Ascending aorta (tissue), 2 donors: ENCODE measurements around the gene RNF217. TPM values are rescaled to one million over a fixed set of nuclear protein-coding genes. Genes with fewer than 3 reads are reported as not detected.
"Not testable (repeated sequence)": the region's sequence is repeated elsewhere in the genome, so short reads cannot be mapped to it uniquely, and the experiment has no call there.

Experiments used
- DNase-seq, 2 donors: peaks; one replicate each; pipeline ENCODE4 v3.0.0-alpha.2; 2019; ENCODE audit warnings: low spot score in 2 of 2
- H3K27ac ChIP-seq, 2 donors: fragments of 200-600 bp; sonication (generic); one replicate each; pipeline ENCODE4 v1.5.1; 2016 to 2017; ENCODE audit warnings: mild to moderate bottlenecking in 1 of 2
- H3K27me3 ChIP-seq: fragments of 200-600 bp; sonication (generic); one replicate; pipeline ENCODE4 v1.5.1; 2017
- H3K36me3 ChIP-seq, 2 donors: fragments of 200-600 bp; sonication (generic); one replicate each; pipeline ENCODE4 v1.5.1; 2016
- H3K4me1 ChIP-seq, 2 donors: fragments of 200-600 bp; sonication (generic); one replicate each; pipeline ENCODE4 v1.5.1; 2016 to 2017; ENCODE audit warnings: mild to moderate bottlenecking in 1 of 2
- H3K4me3 ChIP-seq, 2 donors: fragments of 200-600 bp; sonication (generic); one replicate each; pipeline ENCODE4 v1.5.1; 2016 to 2017; ENCODE audit warnings: mild to moderate bottlenecking in 1 of 2
- H3K9me3 ChIP-seq, 2 donors: fragments of 200-600 bp; sonication (generic); one replicate each; pipeline ENCODE4 v1.5.1; 2016
- intact Hi-C: fragments of 100-400 bp; cut with DNase I; formaldehyde crosslinking; loops from one replicate; pipeline ENCODE4 v1.15.1; 2023
- total RNA-seq: library from RNA; depleted of rRNA; stranded (reverse); fragments of >200 nt; gene quantifications from one replicate; pipeline ENCODE4 v1.1.0, GENCODE V29; 2016
- TF ChIP-seq, protein P1 (sequence below), 3 experiments: fragments of 200-600 bp in 2 of 3; fragments of 450-650 bp in 1 of 3; sonication (generic) in 2 of 3; IDR thresholded peaks; one replicate each; pipeline ENCODE4 v1.5.1; 2016 to 2019; ENCODE audit warnings: antibody characterized with exemption in 3 of 3, mild to moderate bottlenecking in 1 of 3, moderate library complexity in 1 of 3

Gene RNF217
- total RNA-seq, 1 donor from 2014 or later, result 7.3 TPM

DNA sequence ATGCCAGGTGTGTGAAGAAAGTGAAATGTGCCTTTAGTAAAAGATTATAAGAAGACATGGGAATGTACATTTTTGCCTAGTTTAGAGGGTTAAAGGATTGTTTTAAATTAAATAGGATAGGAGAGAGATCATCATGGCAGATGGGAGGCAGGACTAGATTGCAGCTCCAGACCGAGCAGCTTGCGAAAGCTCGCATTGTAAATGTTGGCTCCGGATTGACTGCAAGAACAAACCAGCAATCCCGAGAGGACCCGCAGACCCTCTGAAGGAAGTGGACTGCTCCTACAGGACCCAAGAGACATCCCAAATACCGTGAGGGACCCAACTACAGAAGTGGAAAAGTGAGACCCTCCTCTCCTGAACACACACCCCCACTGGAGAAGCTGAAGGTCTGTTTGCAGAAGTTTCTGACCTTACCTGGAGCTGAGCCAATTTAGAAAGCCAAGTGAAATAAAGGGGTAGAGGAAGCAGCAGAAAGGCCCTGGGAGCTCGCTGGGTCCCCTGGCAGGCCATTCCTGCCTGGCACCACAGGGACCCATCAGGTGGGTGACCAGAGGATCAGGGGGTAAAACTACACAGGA lies 161.3 kb downstream of the RNF217 start:
- no peaks in the 10 kb centered on the region for H3K36me3 ChIP-seq
- no peaks in the 10 kb centered on the region for H3K4me1 ChIP-seq
- no peaks in the 10 kb centered on the region for H3K27me3 ChIP-seq
- intact Hi-C loops, result no loop called here
- H3K9me3 ChIP-seq, result no peaks in the 10 kb centered on the region
- no peak for DNase-seq
- peak overlapping the region in 1 of 2 donors; percentile 22 for H3K4me3 ChIP-seq
- H3K27ac ChIP-seq, result no peak overlapping the region
- TF ChIP-seq, protein P1, sequence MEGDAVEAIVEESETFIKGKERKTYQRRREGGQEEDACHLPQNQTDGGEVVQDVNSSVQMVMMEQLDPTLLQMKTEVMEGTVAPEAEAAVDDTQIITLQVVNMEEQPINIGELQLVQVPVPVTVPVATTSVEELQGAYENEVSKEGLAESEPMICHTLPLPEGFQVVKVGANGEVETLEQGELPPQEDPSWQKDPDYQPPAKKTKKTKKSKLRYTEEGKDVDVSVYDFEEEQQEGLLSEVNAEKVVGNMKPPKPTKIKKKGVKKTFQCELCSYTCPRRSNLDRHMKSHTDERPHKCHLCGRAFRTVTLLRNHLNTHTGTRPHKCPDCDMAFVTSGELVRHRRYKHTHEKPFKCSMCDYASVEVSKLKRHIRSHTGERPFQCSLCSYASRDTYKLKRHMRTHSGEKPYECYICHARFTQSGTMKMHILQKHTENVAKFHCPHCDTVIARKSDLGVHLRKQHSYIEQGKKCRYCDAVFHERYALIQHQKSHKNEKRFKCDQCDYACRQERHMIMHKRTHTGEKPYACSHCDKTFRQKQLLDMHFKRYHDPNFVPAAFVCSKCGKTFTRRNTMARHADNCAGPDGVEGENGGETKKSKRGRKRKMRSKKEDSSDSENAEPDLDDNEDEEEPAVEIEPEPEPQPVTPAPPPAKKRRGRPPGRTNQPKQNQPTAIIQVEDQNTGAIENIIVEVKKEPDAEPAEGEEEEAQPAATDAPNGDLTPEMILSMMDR (IDR thresholded peaks at IDR 0.05), result no peak

DNA sequence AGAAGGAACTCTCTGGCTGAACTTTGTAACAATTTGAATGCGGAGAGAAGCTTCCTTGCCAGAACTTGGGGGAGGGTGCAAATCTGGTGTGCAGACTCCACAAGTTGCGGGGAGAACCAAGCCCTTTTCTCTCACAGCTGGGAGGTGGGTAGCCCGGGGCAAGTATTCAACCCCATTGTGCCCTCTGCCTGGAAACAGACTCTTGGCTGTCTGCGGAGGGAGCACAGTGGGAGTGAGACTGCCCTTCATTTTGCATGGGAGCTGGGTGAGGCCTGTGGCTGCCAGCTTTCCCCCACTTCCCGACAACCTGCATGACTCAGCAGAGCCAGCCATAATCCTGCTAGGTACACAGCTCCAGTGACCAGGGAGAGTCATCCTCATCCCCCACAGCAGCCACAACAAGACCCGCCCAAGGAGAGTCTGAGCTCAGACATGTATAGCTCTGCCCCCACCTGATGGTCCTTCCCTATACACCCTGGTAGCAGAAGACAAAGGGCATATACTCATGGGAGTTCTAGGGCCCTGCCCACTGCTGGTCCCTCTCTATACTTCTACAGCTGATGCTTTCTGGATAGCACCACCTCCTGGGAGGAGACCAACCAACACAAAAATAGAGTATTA lies 161.9 kb downstream of the RNF217 start:
- Histone ChIP-seq H3K36me3 (no peaks in the 10 kb centered on the region), H3K27ac (no peak overlapping the region), H3K27me3 (no peaks in the 10 kb centered on the region), H3K4me1 (no peaks in the 10 kb centered on the region), H3K9me3 (no peaks in the 10 kb centered on the region), H3K4me3 (peak overlapping the region in 1 of 2 donors; percentile 22)
- no peak for DNase-seq
- TF ChIP-seq, protein P1 (IDR thresholded peaks at IDR 0.05), result no peak
- intact Hi-C loops, result no loop called here

DNA sequence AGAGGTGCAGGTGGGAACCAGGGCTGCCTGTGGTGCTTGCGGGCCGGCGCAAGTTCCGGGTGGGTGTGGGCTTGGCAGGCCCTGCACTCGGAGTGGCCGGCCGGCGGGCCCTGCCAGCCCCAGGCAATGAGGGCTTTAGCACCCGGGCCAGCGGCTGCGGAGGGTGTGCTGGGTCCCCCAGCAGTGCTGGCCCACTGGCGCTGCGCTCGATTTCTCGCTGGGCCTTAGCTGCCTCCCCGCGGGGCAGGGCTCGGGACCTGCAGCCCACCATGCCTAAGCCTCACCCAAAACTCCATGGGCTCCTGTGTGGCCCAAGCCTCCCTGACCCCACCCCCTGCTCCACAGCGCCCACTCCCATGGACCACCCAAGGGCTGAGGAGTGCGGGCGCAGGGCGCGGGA lies 163.6 kb downstream of the RNF217 start:
- H3K4me3 ChIP-seq, H3K4me1 ChIP-seq, H3K36me3 ChIP-seq, DNase-seq, H3K27me3 ChIP-seq, H3K9me3 ChIP-seq, intact Hi-C loops, H3K27ac ChIP-seq: not testable (repeated sequence)

DNA sequence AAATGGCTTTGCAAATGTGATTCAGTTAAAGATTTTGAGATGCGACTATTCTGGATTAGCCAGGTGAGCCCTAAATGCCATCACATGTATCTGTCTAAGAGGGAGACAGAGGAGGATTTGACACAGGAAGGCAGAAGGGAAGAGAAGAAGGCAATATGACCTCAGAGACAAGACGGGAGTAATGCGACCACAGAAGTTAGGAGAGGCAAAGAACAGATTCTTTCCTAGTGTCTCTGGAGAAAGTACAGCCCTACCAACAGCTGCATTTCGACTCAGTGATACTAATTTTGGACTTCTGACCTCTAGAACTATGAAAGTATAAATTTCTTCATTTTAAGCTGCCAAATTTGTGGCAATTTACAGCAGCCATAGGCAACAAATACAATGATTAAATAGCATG lies 167.1 kb downstream of the RNF217 start:
- Histone ChIP-seq H3K9me3 (no peaks in the 10 kb centered on the region), H3K4me1 (no peaks in the 10 kb centered on the region), H3K4me3 (no peak overlapping the region), H3K27ac (no peak overlapping the region), H3K27me3 (no peaks in the 10 kb centered on the region), H3K36me3 (no peaks in the 10 kb centered on the region)
- intact Hi-C loops, result no loop called here
- TF ChIP-seq, protein P1 (IDR thresholded peaks at IDR 0.05), result no peak
- DNase-seq, result no peak

DNA sequence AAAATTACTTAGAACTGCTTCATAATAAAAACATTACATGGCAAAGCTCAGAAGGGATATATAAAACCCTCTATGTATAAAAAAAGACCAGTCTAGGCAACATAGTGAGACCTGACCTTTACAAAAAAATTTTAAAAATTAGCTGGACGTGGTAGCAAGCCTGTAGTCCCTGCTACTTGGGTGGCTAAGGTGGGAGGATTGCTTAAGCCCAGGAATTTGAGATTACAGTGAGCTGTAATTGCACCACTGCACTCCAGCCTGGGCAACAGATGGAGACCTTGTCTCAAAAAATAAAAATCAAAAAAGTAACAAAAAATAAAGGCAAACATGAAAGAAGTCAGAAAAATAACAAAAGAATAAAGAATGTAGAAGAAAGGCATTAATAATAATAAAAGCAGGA lies 169.8 kb downstream of the RNF217 start:
- no peak overlapping the region for H3K4me3 ChIP-seq
- TF ChIP-seq, protein P1 (IDR thresholded peaks at IDR 0.05), result no peak
- H3K27me3 ChIP-seq, result no peaks in the 10 kb centered on the region
- H3K27ac ChIP-seq, result no peak overlapping the region
- no peak for DNase-seq
- H3K36me3 ChIP-seq, result no peaks in the 10 kb centered on the region
- H3K4me1 ChIP-seq, result no peaks in the 10 kb centered on the region
- no peaks in the 10 kb centered on the region for H3K9me3 ChIP-seq
- intact Hi-C loops, result no loop called here

DNA sequence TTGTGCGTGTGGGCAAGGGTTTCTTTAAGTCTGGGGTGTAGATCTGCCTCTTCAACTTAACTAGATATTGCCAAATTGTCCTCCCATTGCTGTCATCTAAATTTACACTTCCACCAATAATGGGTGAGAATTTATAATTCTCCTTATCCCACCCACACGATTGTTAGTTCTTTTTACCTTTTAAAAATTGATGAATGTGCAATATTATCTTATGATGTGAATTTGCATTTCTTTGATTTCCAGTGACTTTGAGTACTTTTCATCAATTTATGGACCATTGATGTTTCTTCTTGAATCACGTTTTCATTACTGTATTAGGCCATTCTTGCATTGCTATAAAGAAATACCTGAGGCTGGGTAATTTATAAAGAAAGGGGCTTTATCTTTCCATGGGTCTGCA lies 174.1 kb downstream of the RNF217 start:
- H3K27me3 ChIP-seq, result no peaks in the 10 kb centered on the region
- intact Hi-C loops, result no loop called here
- H3K4me1 ChIP-seq, result peaks cover 0 to 2% of the 10 kb centered on the region in 2 donors
- H3K27ac ChIP-seq, result no peak overlapping the region
- no peak overlapping the region for H3K4me3 ChIP-seq
- H3K36me3 ChIP-seq, result no peaks in the 10 kb centered on the region
- DNase-seq, result no peak
- no peaks in the 10 kb centered on the region for H3K9me3 ChIP-seq
- TF ChIP-seq, protein P1 (IDR thresholded peaks at IDR 0.05), result no peak
